Body of pancreas (tissue), 4 donors: ENCODE results near the gene SHANK3. TPM values are rescaled to one million over a fixed set of nuclear protein-coding genes. Genes with fewer than 3 reads are reported as not detected.
A peak's percentile ranks its signal among the peaks of the same experiment; 100 is the strongest.
"Not testable (repeated sequence)": the region's sequence is repeated elsewhere in the genome, so short reads cannot be mapped to it uniquely, and the experiment has no call there.

ENCODE experiments used
- ATAC-seq: fragments of 150-250 bp; one replicate; pipeline ENCODE4 v1.9.1; 2016
- DNase-seq, 4 donors: peaks; one replicate each; pipeline ENCODE4 v3.0.0-alpha.2; 2019
- H3K27ac ChIP-seq, 4 donors: fragments of 200-600 bp; sonication (generic); 1 replicate in 3 of 4; 2 replicates in 1 of 4; pipeline versions ENCODE4 v1.5.1 to v1.6.1; 2016 to 2019; ENCODE audit warnings: mild to moderate bottlenecking in 1 of 4, mixed read lengths in 1 of 4, moderate library complexity in 1 of 4
- H3K27me3 ChIP-seq, 2 donors: fragments of 200-600 bp; sonication (generic); one replicate each; pipeline ENCODE4 v1.6.0; 2016; ENCODE audit warnings: mild to moderate bottlenecking in 1 of 2
- H3K36me3 ChIP-seq, 2 donors: fragments of 200-600 bp; sonication (generic); replicated peaks in 1 of 2; 2 replicates each; pipeline ENCODE4 v1.5.1; 2016; ENCODE audit warnings: low read depth in 2 of 2; ENCODE audit not compliant: insufficient read depth in 1 of 2
- H3K4me1 ChIP-seq: fragments of 200-600 bp; sonication (generic); one replicate; pipeline ENCODE4 v1.6.0; 2016
- H3K4me3 ChIP-seq, 2 donors: fragments of 200-600 bp; sonication (generic); 1 replicate in 1 of 2; 2 replicates in 1 of 2; pipeline ENCODE4 v1.5.1; 2016 to 2019
- H3K9me3 ChIP-seq, 3 donors: fragments of 200-600 bp; sonication (generic); 1 replicate in 2 of 3; 2 replicates in 1 of 3; pipeline ENCODE4 v1.5.1; 2016
- CTCF ChIP-seq, 7 experiments: fragments of 450-650 bp in 4 of 7; fragments of 200-600 bp in 3 of 7; sonication (generic) in 3 of 7; IDR thresholded peaks; one replicate each; pipeline ENCODE4 v1.5.1; 2016 to 2019; ENCODE audit warnings: antibody characterized with exemption in 7 of 7
- POLR2A ChIP-seq, 3 donors: fragments of 450-650 bp; IDR thresholded peaks; one replicate each; pipeline ENCODE4 v1.6.1; 2016; ENCODE audit warnings: antibody characterized with exemption in 3 of 3, mild to moderate bottlenecking in 2 of 3
- WGBS, 2 donors: methylation state at CpG; one replicate each; pipeline ENCODE4 v1.1.5; 2017; 5-methylcytosine and 5-hydroxymethylcytosine counted together
- intact Hi-C: fragments of 100-400 bp; cut with DNase I; formaldehyde crosslinking; loops from one replicate; pipeline ENCODE4 v1.15.1; 2023
- total RNA-seq, 2 donors: library from RNA; depleted of rRNA; stranded (reverse); fragments of >200 nt; gene quantifications; one replicate each; pipeline ENCODE4 v1.1.0, GENCODE V29; 2016

SHANK3 gene
- total RNA-seq, 2 donors from 2014 or later = 6.0 to 15.5 TPM

GRCh38 chr22:50656122-50657070 lies 16.2 kb upstream of the SHANK3 start:
- intact Hi-C loops = no loop called here
- DNase-seq (peak in 1 of 4 donors; percentile 19), ATAC-seq (peak; percentile 68)
- Histone ChIP-seq H3K27me3 (no peaks in the 10 kb centered on the region), H3K27ac (peak overlapping the region in 2 of 4 donors; percentile 30 to 34), H3K36me3 (no peaks in the 10 kb centered on the region), H3K4me3 (no peak overlapping the region), H3K9me3 (no peaks in the 10 kb centered on the region), H3K4me1 (no peaks in the 10 kb centered on the region)
- WGBS, 2 donors = 53 to 55% methylated on average over 19 to 23 of the region's 23 CpGs
- TF ChIP-seq CTCF (IDR thresholded peaks at IDR 0.05) = no peak
- no peak for TF ChIP-seq POLR2A (IDR thresholded peaks at IDR 0.05)

GRCh38 chr22:50657925-50658324 lies 14.7 kb upstream of the SHANK3 start:
- ATAC-seq = no peak

GRCh38 chr22:50659711-50660110 lies 12.9 kb upstream of the SHANK3 start:
- intact Hi-C loops, ATAC-seq, H3K27me3 ChIP-seq, H3K4me3 ChIP-seq, H3K27ac ChIP-seq, H3K4me1 ChIP-seq, H3K36me3 ChIP-seq, H3K9me3 ChIP-seq, DNase-seq: not testable (repeated sequence)
- 78 to 80% methylated on average over 7 of the region's 7 CpGs for WGBS, 2 donors

More at GRCh38 chr22:50657925-50658324, 14.7 kb upstream of the SHANK3 start:
- no peaks in the 10 kb centered on the region for H3K4me1 ChIP-seq
- WGBS, 2 donors = 36 to 49% methylated on average over 4 of the region's 4 CpGs
- DNase-seq = no peak
- no peak overlapping the region for H3K27ac ChIP-seq
- TF ChIP-seq CTCF (IDR thresholded peaks at IDR 0.05) (no peak), POLR2A (IDR thresholded peaks at IDR 0.05) (no peak)
- H3K4me3 ChIP-seq = no peak overlapping the region
- intact Hi-C loops = no loop called here
- no peaks in the 10 kb centered on the region for H3K27me3 ChIP-seq
- H3K36me3 ChIP-seq = no peaks in the 10 kb centered on the region
- H3K9me3 ChIP-seq = no peaks in the 10 kb centered on the region

- ATAC-seq = no peak
- Histone ChIP-seq H3K9me3 (no peaks in the 10 kb centered on the region), H3K4me3 (no peak overlapping the region), H3K4me1 (no peaks in the 10 kb centered on the region), H3K36me3 (no peaks in the 10 kb centered on the region), H3K27ac (no peak overlapping the region), H3K27me3 (no peaks in the 10 kb centered on the region)
- TF ChIP-seq CTCF (IDR thresholded peaks at IDR 0.05) (no peak), POLR2A (IDR thresholded peaks at IDR 0.05) (no peak)
- intact Hi-C loops = no loop called here
- DNase-seq = no peak
These were observed 12.3 kb upstream of the SHANK3 start for GRCh38 chr22:50660306-50660705.

- WGBS, 2 donors = 83 to 85% methylated on average over 12 of the region's 12 CpGs
- H3K36me3 ChIP-seq = no peaks in the 10 kb centered on the region
- H3K27me3 ChIP-seq = no peaks in the 10 kb centered on the region
- DNase-seq (no peak), ATAC-seq (no peak)
- H3K9me3 ChIP-seq = no peaks in the 10 kb centered on the region
- H3K4me3 ChIP-seq = no peak overlapping the region
- H3K4me1 ChIP-seq = no peaks in the 10 kb centered on the region
- no peak overlapping the region for H3K27ac ChIP-seq
- no peak for TF ChIP-seq CTCF (IDR thresholded peaks at IDR 0.05)
- no peak for TF ChIP-seq POLR2A (IDR thresholded peaks at IDR 0.05)
- intact Hi-C loops = no loop called here
These were observed 7.4 kb upstream of the SHANK3 start for GRCh38 chr22:50665212-50665611.
